PFSK-1 (cell line): ENCODE results near the gene CFAP91.

Source experiments
- FOXP2 ChIP-seq: optimal IDR thresholded peaks from 2 replicates; pipeline ENCODE3; 2011; ENCODE audit warnings: borderline replicate concordance, control low read depth, inconsistent platforms; ENCODE audit not compliant: insufficient read depth; ENCODE audit errors: extremely low read length, extremely low read depth
- POLR2AphosphoS5 ChIP-seq: IDR thresholded peaks from 2 replicates; pipeline ENCODE4 v1.6.1; 2012; ENCODE audit warnings: low read depth, mild to moderate bottlenecking, control low read depth, low read length, moderate library complexity
- SIN3A ChIP-seq: IDR thresholded peaks from 2 replicates; pipeline ENCODE4 v1.6.1; 2012; ENCODE audit warnings: mild to moderate bottlenecking, low read length, moderate library complexity, borderline replicate concordance; ENCODE audit not compliant: insufficient read depth
- TAF1 ChIP-seq: IDR thresholded peaks from 2 replicates; pipeline ENCODE4 v1.6.1; 2012; ENCODE audit warnings: low read length, control low read depth, borderline replicate concordance; ENCODE audit not compliant: insufficient read depth
- TF ChIP-seq, protein P1 (sequence below), 2 experiments: IDR thresholded peaks; 2 replicates each; pipeline versions ENCODE4 v1.6.1 to v1.8.0; 2011 to 2012; ENCODE audit warnings: low read depth in 2 of 2, low read length in 2 of 2, control low read depth in 1 of 2, inconsistent platforms in 1 of 2, mild to moderate bottlenecking in 1 of 2, moderate library complexity in 1 of 2; ENCODE audit not compliant: insufficient read depth in 1 of 2

DNA sequence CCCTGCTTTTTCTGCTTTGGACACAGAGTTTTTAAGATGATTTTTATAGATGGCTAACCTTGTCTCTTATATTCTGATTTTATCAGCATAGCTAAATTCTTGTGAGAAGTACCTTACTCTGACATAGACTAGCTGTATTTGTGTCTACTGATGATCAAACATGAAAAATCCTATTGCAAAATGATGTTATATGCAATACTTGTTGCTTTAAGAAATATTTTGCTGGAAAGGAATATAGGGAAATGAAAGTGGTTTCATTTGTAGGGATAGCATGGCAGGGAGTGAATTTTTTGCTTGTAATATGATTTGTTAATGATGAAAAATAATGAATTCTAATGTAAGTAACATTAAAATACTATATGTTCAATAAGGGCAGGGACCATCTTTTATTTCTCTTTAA lies 35.9 kb downstream of the CFAP91 start:
- TF ChIP-seq, protein P1, sequence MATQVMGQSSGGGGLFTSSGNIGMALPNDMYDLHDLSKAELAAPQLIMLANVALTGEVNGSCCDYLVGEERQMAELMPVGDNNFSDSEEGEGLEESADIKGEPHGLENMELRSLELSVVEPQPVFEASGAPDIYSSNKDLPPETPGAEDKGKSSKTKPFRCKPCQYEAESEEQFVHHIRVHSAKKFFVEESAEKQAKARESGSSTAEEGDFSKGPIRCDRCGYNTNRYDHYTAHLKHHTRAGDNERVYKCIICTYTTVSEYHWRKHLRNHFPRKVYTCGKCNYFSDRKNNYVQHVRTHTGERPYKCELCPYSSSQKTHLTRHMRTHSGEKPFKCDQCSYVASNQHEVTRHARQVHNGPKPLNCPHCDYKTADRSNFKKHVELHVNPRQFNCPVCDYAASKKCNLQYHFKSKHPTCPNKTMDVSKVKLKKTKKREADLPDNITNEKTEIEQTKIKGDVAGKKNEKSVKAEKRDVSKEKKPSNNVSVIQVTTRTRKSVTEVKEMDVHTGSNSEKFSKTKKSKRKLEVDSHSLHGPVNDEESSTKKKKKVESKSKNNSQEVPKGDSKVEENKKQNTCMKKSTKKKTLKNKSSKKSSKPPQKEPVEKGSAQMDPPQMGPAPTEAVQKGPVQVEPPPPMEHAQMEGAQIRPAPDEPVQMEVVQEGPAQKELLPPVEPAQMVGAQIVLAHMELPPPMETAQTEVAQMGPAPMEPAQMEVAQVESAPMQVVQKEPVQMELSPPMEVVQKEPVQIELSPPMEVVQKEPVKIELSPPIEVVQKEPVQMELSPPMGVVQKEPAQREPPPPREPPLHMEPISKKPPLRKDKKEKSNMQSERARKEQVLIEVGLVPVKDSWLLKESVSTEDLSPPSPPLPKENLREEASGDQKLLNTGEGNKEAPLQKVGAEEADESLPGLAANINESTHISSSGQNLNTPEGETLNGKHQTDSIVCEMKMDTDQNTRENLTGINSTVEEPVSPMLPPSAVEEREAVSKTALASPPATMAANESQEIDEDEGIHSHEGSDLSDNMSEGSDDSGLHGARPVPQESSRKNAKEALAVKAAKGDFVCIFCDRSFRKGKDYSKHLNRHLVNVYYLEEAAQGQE (IDR thresholded peaks at IDR 0.05; ENCODE audit: insufficient read depth in 1 of 2, low read depth in 2 of 2, low read length in 2 of 2), result no peak
- TF ChIP-seq POLR2AphosphoS5, result no peak
- no peak for TF ChIP-seq SIN3A
- TF ChIP-seq TAF1, result no peak
- no peak for TF ChIP-seq FOXP2
